NB4 (cell line): ENCODE measurements around the gene DAW1.

ENCODE experiments used
- POLR2A ChIP-seq: IDR thresholded peaks from 2 replicates; pipeline ENCODE4 v1.6.1; 2011; ENCODE audit warnings: mild to moderate bottlenecking; ENCODE audit not compliant: insufficient read length; ENCODE audit errors: extremely low read depth
- TF ChIP-seq, protein P1 (sequence below): IDR thresholded peaks from one replicate; pipeline ENCODE4 v1.5.1; 2012; ENCODE audit warnings: low read depth, low read length
- TF ChIP-seq, protein P2 (sequence below): IDR thresholded peaks from 2 replicates; pipeline ENCODE4 v1.6.1; 2011; ENCODE audit warnings: low read depth, low read length

DNA sequence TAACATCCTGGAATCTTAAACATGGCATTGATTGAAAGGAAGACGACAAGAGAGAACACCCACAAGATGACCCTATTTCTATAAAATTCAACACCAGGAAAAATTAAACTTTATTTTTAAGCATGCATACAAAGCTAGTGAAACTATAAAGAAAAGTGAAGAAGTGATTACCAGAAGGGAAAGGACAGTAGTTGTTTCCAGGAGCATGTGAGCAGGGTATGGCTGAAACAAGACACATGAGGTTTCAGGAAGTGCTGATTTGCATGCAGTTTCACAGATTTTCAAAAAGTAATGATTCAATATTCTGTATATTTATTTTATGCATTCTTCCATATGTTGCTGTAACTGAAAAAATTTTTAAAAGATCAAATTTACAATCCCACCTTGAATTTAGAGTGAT lies 24.6 kb upstream of the DAW1 start:
- TF ChIP-seq, protein P1, sequence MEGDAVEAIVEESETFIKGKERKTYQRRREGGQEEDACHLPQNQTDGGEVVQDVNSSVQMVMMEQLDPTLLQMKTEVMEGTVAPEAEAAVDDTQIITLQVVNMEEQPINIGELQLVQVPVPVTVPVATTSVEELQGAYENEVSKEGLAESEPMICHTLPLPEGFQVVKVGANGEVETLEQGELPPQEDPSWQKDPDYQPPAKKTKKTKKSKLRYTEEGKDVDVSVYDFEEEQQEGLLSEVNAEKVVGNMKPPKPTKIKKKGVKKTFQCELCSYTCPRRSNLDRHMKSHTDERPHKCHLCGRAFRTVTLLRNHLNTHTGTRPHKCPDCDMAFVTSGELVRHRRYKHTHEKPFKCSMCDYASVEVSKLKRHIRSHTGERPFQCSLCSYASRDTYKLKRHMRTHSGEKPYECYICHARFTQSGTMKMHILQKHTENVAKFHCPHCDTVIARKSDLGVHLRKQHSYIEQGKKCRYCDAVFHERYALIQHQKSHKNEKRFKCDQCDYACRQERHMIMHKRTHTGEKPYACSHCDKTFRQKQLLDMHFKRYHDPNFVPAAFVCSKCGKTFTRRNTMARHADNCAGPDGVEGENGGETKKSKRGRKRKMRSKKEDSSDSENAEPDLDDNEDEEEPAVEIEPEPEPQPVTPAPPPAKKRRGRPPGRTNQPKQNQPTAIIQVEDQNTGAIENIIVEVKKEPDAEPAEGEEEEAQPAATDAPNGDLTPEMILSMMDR = no peak
- no peak for TF ChIP-seq POLR2A
- TF ChIP-seq, protein P2, sequence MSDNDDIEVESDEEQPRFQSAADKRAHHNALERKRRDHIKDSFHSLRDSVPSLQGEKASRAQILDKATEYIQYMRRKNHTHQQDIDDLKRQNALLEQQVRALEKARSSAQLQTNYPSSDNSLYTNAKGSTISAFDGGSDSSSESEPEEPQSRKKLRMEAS = no peak
